IMR-90 (cell line): Measurements from ENCODE around the gene TMEM14A. TPM values are rescaled to one million over a fixed set of nuclear protein-coding genes. Genes with fewer than 3 reads are reported as not detected.

Experiments used
- ATAC-seq: fragments of 200-7000 bp; cut with Tn5 transposase; 2 replicates; pipeline ENCODE4 v1.9.1; 2020; ENCODE audit warnings: low read depth, mild to moderate bottlenecking, moderate library complexity
- BruUV-seq: library from RNA; stranded (reverse); fragments of 400-500 nt; replicated peaks from 2 replicates; lab custom pipeline; 2021; lab: Mats Ljungman, UMichigan
- CTCF ChIA-PET: fragments of 300-600 bp; formaldehyde crosslinking; extraction: SDS; loops from one replicate; lab custom pipeline; 2021; ENCODE audit warnings: antibody characterized with exemption; lab: Yijun Ruan, JAX
- POLR2A ChIA-PET: fragments of 300-600 bp; sonication (Branson Sonifier 250); formaldehyde crosslinking; loops from one replicate; lab custom pipeline; 2022; ENCODE audit warnings: antibody characterized with exemption; ENCODE audit not compliant: unreplicated experiment; lab: Charles Lee
- DNase-seq: peaks from one replicate; pipeline ENCODE4 v3.0.0; 2013
- H2AFZ ChIP-seq: replicated peaks from 2 replicates; pipeline ENCODE3; 2013; ENCODE audit warnings: low read length, mild to moderate bottlenecking; ENCODE audit not compliant: poor library complexity
- H2AK5ac ChIP-seq: 2 replicates; pipeline ENCODE4 v1.6.1; 2013; ENCODE audit warnings: low read depth, low read length, inconsistent platforms
- H2AK9ac ChIP-seq: replicated peaks from 2 replicates; pipeline ENCODE3; 2013; ENCODE audit warnings: mild to moderate bottlenecking, low read depth, low read length, moderate library complexity; ENCODE audit not compliant: poor library complexity
- H2BK120ac ChIP-seq: 2 replicates; pipeline ENCODE4 v1.6.1; 2013; ENCODE audit warnings: low read depth, low read length, inconsistent platforms
- H2BK15ac ChIP-seq: 3 replicates; pipeline ENCODE4 v1.6.1; 2013; ENCODE audit warnings: low read depth, low read length, inconsistent platforms
- H2BK20ac ChIP-seq: 2 replicates; pipeline ENCODE4 v1.6.1; 2013; ENCODE audit warnings: low read depth, mild to moderate bottlenecking, inconsistent platforms, low read length, moderate library complexity
- H2BK5ac ChIP-seq: 2 replicates; pipeline ENCODE4 v1.6.1; 2013; ENCODE audit warnings: mild to moderate bottlenecking, low read depth, low read length, inconsistent platforms; ENCODE audit not compliant: poor library complexity, severe bottlenecking
- H3K14ac ChIP-seq: replicated peaks from 2 replicates; pipeline ENCODE4 v1.6.1; 2013; ENCODE audit warnings: low read depth, low read length, inconsistent platforms
- H3K18ac ChIP-seq: 2 replicates; pipeline ENCODE4 v1.6.1; 2013; ENCODE audit warnings: low read depth, low read length, control low read depth
- H3K23ac ChIP-seq: 2 replicates; pipeline ENCODE4 v1.6.1; 2013; ENCODE audit warnings: low read depth, low read length, inconsistent platforms
- H3K27ac ChIP-seq: 2 replicates; pipeline ENCODE4 v1.5.1; 2013; ENCODE audit warnings: mild to moderate bottlenecking, control low read depth, low read length; ENCODE audit not compliant: insufficient read depth
- H3K27me3 ChIP-seq: 2 replicates; pipeline ENCODE4 v1.6.1; 2013; ENCODE audit warnings: low read length; ENCODE audit not compliant: control insufficient read depth, insufficient read depth
- H3K36me3 ChIP-seq: 2 replicates; pipeline ENCODE4 v1.6.1; 2013; ENCODE audit warnings: low read length, mixed read lengths; ENCODE audit not compliant: control insufficient read depth, insufficient read depth
- H3K4ac ChIP-seq: 2 replicates; pipeline ENCODE4 v1.6.1; 2013; ENCODE audit warnings: low read depth, low read length, inconsistent platforms
- H3K4me1 ChIP-seq: 2 replicates; pipeline ENCODE4 v1.6.1; 2013; ENCODE audit warnings: low read length, mixed read lengths; ENCODE audit not compliant: control insufficient read depth, insufficient read depth
- H3K4me2 ChIP-seq: 2 replicates; pipeline ENCODE4 v1.6.1; 2013; ENCODE audit warnings: low read depth, mild to moderate bottlenecking, control low read depth, low read length, moderate library complexity
- H3K4me3 ChIP-seq: 2 replicates; pipeline ENCODE4 v1.5.1; 2013; ENCODE audit warnings: low read depth, mild to moderate bottlenecking, control low read depth, low read length, moderate library complexity; ENCODE audit not compliant: insufficient read depth
- H3K56ac ChIP-seq: 2 replicates; pipeline ENCODE4 v1.6.1; 2013; ENCODE audit warnings: low read length, inconsistent platforms; ENCODE audit not compliant: insufficient read depth; ENCODE audit errors: extremely low read depth
- H3K79me1 ChIP-seq, 2 experiments: 2 replicates each; pipeline ENCODE4 v1.6.1; 2013; ENCODE audit warnings: low read length in 2 of 2, inconsistent platforms in 1 of 2, low read depth in 1 of 2
- H3K9ac ChIP-seq: 2 replicates; pipeline ENCODE4 v1.6.1; 2013; ENCODE audit warnings: low read depth, low read length, control low read depth
- H3K9me1 ChIP-seq: 2 replicates; pipeline ENCODE4 v1.6.1; 2013; ENCODE audit warnings: low read length, inconsistent platforms; ENCODE audit not compliant: insufficient read depth
- H3K9me3 ChIP-seq: 2 replicates; pipeline ENCODE4 v1.6.1; 2013; ENCODE audit warnings: low read length; ENCODE audit not compliant: control insufficient read depth, insufficient read depth
- H4K20me1 ChIP-seq: 2 replicates; pipeline ENCODE4 v1.6.1; 2013; ENCODE audit warnings: low read length, inconsistent platforms; ENCODE audit not compliant: insufficient read depth
- H4K5ac ChIP-seq: 2 replicates; pipeline ENCODE4 v1.6.1; 2013; ENCODE audit warnings: mild to moderate bottlenecking, low read depth, low read length, control low read depth
- H4K8ac ChIP-seq, 2 experiments: 2 replicates each; pipeline ENCODE4 v1.6.1; 2013; ENCODE audit warnings: low read depth in 2 of 2, low read length in 2 of 2, control low read depth in 1 of 2, inconsistent platforms in 1 of 2
- H4K91ac ChIP-seq: 2 replicates; pipeline ENCODE4 v1.6.1; 2013; ENCODE audit warnings: low read depth, low read length, inconsistent platforms; ENCODE audit not compliant: insufficient read depth
- BHLHE40 ChIP-seq: fragments of 150-350 bp; IDR thresholded peaks from 2 replicates; pipeline ENCODE4 v1.6.1; 2016; ENCODE audit warnings: mild to moderate bottlenecking, low read depth, low read length
- CEBPB ChIP-seq: IDR thresholded peaks from 2 replicates; pipeline ENCODE4 v1.6.1; 2012; ENCODE audit warnings: low read depth, low read length, improper control_type of control experiment
- FOS ChIP-seq: fragments of 150-350 bp; IDR thresholded peaks from 2 replicates; pipeline ENCODE4 v1.6.1; 2016; ENCODE audit warnings: low read depth, low read length
- MAFK ChIP-seq: IDR thresholded peaks from 2 replicates; pipeline ENCODE4 v1.6.1; 2012; ENCODE audit warnings: low read depth, low read length, improper control_type of control experiment
- MAZ ChIP-seq: IDR thresholded peaks from 2 replicates; pipeline ENCODE4 v1.6.1; 2012; ENCODE audit warnings: low read depth, mild to moderate bottlenecking, low read length, improper control_type of control experiment, moderate library complexity, borderline replicate concordance
- MXI1 ChIP-seq: IDR thresholded peaks from 2 replicates; pipeline ENCODE4 v1.6.1; 2012; ENCODE audit warnings: low read depth, mild to moderate bottlenecking, low read length, moderate library complexity, borderline replicate concordance
- NFE2L2 ChIP-seq: fragments of 150-350 bp; IDR thresholded peaks from 2 replicates; pipeline ENCODE4 v1.6.1; 2016; ENCODE audit warnings: low read depth, mild to moderate bottlenecking, low read length
- RAD21 ChIP-seq: IDR thresholded peaks from 2 replicates; pipeline ENCODE4 v1.6.1; 2012; ENCODE audit warnings: low read length, improper control_type of control experiment
- RCOR1 ChIP-seq: IDR thresholded peaks from 2 replicates; pipeline ENCODE4 v1.6.1; 2012; ENCODE audit warnings: mild to moderate bottlenecking, low read length, improper control_type of control experiment; ENCODE audit not compliant: insufficient replicate concordance
- RFX5 ChIP-seq: IDR thresholded peaks from 2 replicates; pipeline ENCODE4 v1.8.0; 2012; ENCODE audit warnings: low read depth, mild to moderate bottlenecking, low read length, moderate library complexity
- SMC3 ChIP-seq: fragments of 150-350 bp; IDR thresholded peaks from 2 replicates; pipeline ENCODE4 v1.6.1; 2016; ENCODE audit warnings: low read depth, mild to moderate bottlenecking, antibody characterized with exemption, low read length, moderate library complexity
- whole genome bisulfite sequencing, 2 experiments: methylation state at CpG; one replicate each; pipeline versions ENCODE4 v1.1.5 to v1.1.7; 2013; ENCODE audit warnings: missing lambda C conversion rate in 2 of 2; ENCODE audit not compliant: insufficient read length in 1 of 2; ENCODE audit errors: extremely low coverage in 2 of 2; 5-methylcytosine and 5-hydroxymethylcytosine counted together
- dilution Hi-C: fragments of 300-500 bp; cut with HindIII; formaldehyde crosslinking; loops from one replicate; pipeline ENCODE4 v1.14.3; 2018; ENCODE audit warnings: low sequenced_read_pairs; ENCODE audit not compliant: unreplicated experiment
- in situ Hi-C: fragments of 300-500 bp; cut with MboI; formaldehyde crosslinking; loops from 3 replicates; pipeline ENCODE4 v1.14.3; 2019; ENCODE audit warnings: low sequenced_read_pairs, inconsistent platforms, mixed read lengths
- intact Hi-C: fragments of 100-400 bp; cut with micrococcal nuclease; formaldehyde crosslinking; loops from 2 replicates; pipeline ENCODE4 v1.10.0; 2022
- polyA plus RNA-seq, 3 experiments: library from polyadenylated mRNA; depleted of rRNA; stranded (reverse); fragments of >200 nt; gene quantifications; 2 replicates each; pipeline ENCODE4 v1.2.3, GENCODE V29; 2012; ENCODE audit warnings: low replicate concordance in 1 of 3
- total RNA-seq: library from RNA; depleted of rRNA; stranded (reverse); fragments of >200 nt; gene quantifications from 2 replicates; pipeline ENCODE4 v1.2.3, GENCODE V29; 2012
- TF ChIP-seq, protein P1 (sequence below): fragments of 150-350 bp; IDR thresholded peaks from 2 replicates; pipeline ENCODE4 v1.6.1; 2017; ENCODE audit warnings: mild to moderate bottlenecking, antibody characterized with exemption, low read length, low read depth
- TF ChIP-seq, protein P2 (sequence below): conservative IDR thresholded peaks from 2 replicates; pipeline ENCODE4 v1.5.1; 2012; ENCODE audit warnings: mild to moderate bottlenecking, low read depth, low read length, improper control_type of control experiment

The TMEM14A gene
- total and polyA plus RNA-seq, 2 of the 4 experiments (the other 2 are of a cell fraction): 18.5 to 25.1 TPM

DNA sequence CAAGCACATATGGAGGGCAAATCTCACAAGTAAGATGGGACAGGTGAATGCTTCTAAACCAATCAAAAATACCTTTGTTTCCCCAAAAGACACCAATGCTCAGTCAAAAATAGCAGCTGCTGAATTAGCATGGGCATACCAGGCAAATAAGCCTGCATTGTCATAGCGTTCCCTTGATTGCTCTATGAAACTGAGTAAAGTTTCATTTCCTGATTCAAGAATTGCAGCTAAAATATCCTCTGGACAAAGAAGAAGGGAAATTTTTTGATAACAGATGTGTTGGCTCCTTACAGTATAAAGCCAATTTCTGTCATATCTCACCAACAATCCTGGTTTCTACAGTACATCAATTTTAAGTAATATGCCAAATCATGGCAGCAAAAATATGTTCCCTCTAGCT lies 3.3 kb upstream of the TMEM14A start:
- H2AK9ac ChIP-seq: no peak overlapping the region
- no peak for DNase-seq
- no peak overlapping the region for H3K27ac ChIP-seq
- H2AFZ ChIP-seq: no peak overlapping the region
- no TSS peak for BruUV-seq
- H3K4me3 ChIP-seq: no peak overlapping the region
- H4K91ac ChIP-seq: no peak overlapping the region
- H3K4me2 ChIP-seq: no peak overlapping the region
- in situ Hi-C loops: loop anchor here (5.0 kb wide), 1 partner anchor 380 kb away; no protein-coding TSS in a partner anchor
- H3K9me1 ChIP-seq: peaks cover 14% of the 10 kb centered on the region
- no peaks in the 10 kb centered on the region for H4K20me1 ChIP-seq
- ChIA-PET CTCF (no interaction called here), POLR2A (no interaction called here)
- H2BK120ac ChIP-seq: no peak overlapping the region
- H3K4me1 ChIP-seq: peaks cover 12% of the 10 kb centered on the region
- no peaks in the 10 kb centered on the region for H3K9me3 ChIP-seq
- H3K9ac ChIP-seq: no peak overlapping the region
- no peak overlapping the region for H2AK5ac ChIP-seq
- no peak overlapping the region for H3K4ac ChIP-seq
- H3K23ac ChIP-seq: no peak overlapping the region
- H3K14ac ChIP-seq: no peak overlapping the region
- H2BK5ac ChIP-seq: no peak overlapping the region
- no peaks in the 10 kb centered on the region for H3K27me3 ChIP-seq
- no peak overlapping the region for H3K56ac ChIP-seq
- WGBS, 2 experiments: no CpG with 5 or more reads among the region's 1 CpG
- no peak overlapping the region for H3K18ac ChIP-seq
- peaks cover 22 to 46% of the 10 kb centered on the region in 2 experiments for H3K79me1 ChIP-seq
- H2BK20ac ChIP-seq: no peak overlapping the region
- H3K36me3 ChIP-seq: no peaks in the 10 kb centered on the region
- TF ChIP-seq, protein P1, sequence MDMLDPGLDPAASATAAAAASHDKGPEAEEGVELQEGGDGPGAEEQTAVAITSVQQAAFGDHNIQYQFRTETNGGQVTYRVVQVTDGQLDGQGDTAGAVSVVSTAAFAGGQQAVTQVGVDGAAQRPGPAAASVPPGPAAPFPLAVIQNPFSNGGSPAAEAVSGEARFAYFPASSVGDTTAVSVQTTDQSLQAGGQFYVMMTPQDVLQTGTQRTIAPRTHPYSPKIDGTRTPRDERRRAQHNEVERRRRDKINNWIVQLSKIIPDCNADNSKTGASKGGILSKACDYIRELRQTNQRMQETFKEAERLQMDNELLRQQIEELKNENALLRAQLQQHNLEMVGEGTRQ: no peak
- TF ChIP-seq CEBPB (no peak), MXI1 (no peak), MAFK (no peak), RCOR1 (no peak), RAD21 (no peak), FOS (no peak), RFX5 (no peak), NFE2L2 (no peak), MAZ (no peak), BHLHE40 (no peak), SMC3 (no peak)
- TF ChIP-seq, protein P2, sequence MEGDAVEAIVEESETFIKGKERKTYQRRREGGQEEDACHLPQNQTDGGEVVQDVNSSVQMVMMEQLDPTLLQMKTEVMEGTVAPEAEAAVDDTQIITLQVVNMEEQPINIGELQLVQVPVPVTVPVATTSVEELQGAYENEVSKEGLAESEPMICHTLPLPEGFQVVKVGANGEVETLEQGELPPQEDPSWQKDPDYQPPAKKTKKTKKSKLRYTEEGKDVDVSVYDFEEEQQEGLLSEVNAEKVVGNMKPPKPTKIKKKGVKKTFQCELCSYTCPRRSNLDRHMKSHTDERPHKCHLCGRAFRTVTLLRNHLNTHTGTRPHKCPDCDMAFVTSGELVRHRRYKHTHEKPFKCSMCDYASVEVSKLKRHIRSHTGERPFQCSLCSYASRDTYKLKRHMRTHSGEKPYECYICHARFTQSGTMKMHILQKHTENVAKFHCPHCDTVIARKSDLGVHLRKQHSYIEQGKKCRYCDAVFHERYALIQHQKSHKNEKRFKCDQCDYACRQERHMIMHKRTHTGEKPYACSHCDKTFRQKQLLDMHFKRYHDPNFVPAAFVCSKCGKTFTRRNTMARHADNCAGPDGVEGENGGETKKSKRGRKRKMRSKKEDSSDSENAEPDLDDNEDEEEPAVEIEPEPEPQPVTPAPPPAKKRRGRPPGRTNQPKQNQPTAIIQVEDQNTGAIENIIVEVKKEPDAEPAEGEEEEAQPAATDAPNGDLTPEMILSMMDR: no peak
- intact Hi-C loops: no loop called here
- dilution Hi-C loops: loop anchor here (25.0 kb wide), 1 partner anchor 255 kb away; the partner anchor contains the start of gene EFHC1
- ATAC-seq: no peak
- no peak overlapping the region for H4K5ac ChIP-seq
- no peak overlapping the region for H4K8ac ChIP-seq
- H2BK15ac ChIP-seq: no peak overlapping the region
